Measurements from ENCODE around the gene DOCK4. TPM values are rescaled to one million over a fixed set of nuclear protein-coding genes. Genes with fewer than 3 reads are reported as not detected.

Gene DOCK4
- total RNA-seq, 2 donors from 2014 or later = 6.5 to 11.1 TPM

DNA sequence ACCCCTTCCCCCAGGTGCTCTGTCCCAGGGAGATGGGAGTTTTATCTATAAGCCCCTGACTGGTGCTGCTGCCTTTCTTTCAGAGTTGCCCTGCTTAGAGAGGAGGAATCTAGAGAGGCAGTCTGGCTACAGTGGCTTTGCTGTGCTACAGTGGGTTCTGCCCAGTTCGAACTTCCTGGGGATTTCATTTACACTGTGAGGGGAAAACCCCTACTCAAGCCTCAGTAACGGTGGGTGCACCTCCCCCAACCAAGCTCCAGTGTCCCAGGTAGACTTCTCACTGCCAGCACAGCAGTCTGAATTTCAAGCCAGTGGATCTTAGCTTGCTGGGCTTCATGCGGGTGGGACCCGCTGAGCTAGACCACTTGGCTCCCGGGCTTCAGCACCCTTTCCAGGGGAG is 500.4 kb downstream of the DOCK4 start:
- Histone ChIP-seq H3K27ac (no peak overlapping the region), H3K27me3 (no peaks in the 10 kb centered on the region), H3K4me3 (no peak overlapping the region), H3K9me3 (no peaks in the 10 kb centered on the region), H3K36me3 (no peaks in the 10 kb centered on the region), H3K9ac (ENCODE audit: low read depth in 2 of 2, low read length in 2 of 2) (no peak overlapping the region), H3K4me1 (no peaks in the 10 kb centered on the region)
- TF ChIP-seq, protein P1, sequence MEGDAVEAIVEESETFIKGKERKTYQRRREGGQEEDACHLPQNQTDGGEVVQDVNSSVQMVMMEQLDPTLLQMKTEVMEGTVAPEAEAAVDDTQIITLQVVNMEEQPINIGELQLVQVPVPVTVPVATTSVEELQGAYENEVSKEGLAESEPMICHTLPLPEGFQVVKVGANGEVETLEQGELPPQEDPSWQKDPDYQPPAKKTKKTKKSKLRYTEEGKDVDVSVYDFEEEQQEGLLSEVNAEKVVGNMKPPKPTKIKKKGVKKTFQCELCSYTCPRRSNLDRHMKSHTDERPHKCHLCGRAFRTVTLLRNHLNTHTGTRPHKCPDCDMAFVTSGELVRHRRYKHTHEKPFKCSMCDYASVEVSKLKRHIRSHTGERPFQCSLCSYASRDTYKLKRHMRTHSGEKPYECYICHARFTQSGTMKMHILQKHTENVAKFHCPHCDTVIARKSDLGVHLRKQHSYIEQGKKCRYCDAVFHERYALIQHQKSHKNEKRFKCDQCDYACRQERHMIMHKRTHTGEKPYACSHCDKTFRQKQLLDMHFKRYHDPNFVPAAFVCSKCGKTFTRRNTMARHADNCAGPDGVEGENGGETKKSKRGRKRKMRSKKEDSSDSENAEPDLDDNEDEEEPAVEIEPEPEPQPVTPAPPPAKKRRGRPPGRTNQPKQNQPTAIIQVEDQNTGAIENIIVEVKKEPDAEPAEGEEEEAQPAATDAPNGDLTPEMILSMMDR (IDR thresholded peaks at IDR 0.05) = no peak
- intact Hi-C loops (cut with DNase I) = no loop called here
- no peak for DNase-seq

GRCh38 chr7:111697771-111698170 is 508.4 kb downstream of the DOCK4 start:
- H3K9ac ChIP-seq (ENCODE audit: low read depth in 2 of 2, low read length in 2 of 2) = no peak overlapping the region
- no peak overlapping the region for H3K4me3 ChIP-seq
- H3K9me3 ChIP-seq = no peaks in the 10 kb centered on the region
- H3K27me3 ChIP-seq = no peaks in the 10 kb centered on the region
- DNase-seq = no peak
- no peak overlapping the region for H3K27ac ChIP-seq
- TF ChIP-seq, protein P1 (IDR thresholded peaks at IDR 0.05) = no peak
- intact Hi-C loops (cut with DNase I) = no loop called here
- H3K36me3 ChIP-seq = no peaks in the 10 kb centered on the region
- no peaks in the 10 kb centered on the region for H3K4me1 ChIP-seq

GRCh38 chr7:111694376-111694775 is 511.8 kb downstream of the DOCK4 start:
- intact Hi-C loops (cut with DNase I) = no loop called here
- Histone ChIP-seq H3K9ac (ENCODE audit: low read depth in 2 of 2, low read length in 2 of 2) (no peak overlapping the region), H3K9me3 (no peaks in the 10 kb centered on the region), H3K27me3 (no peaks in the 10 kb centered on the region), H3K4me3 (no peak overlapping the region), H3K27ac (no peak overlapping the region), H3K4me1 (no peaks in the 10 kb centered on the region), H3K36me3 (no peaks in the 10 kb centered on the region)
- TF ChIP-seq, protein P1 (IDR thresholded peaks at IDR 0.05) = no peak
- no peak for DNase-seq

GRCh38 chr7:111690364-111691111 is 515.7 kb downstream of the DOCK4 start:
- no peaks in the 10 kb centered on the region for H3K27me3 ChIP-seq
- no peaks in the 10 kb centered on the region for H3K9me3 ChIP-seq
- no peak overlapping the region for H3K27ac ChIP-seq
- no peak for DNase-seq
- TF ChIP-seq, protein P1 (IDR thresholded peaks at IDR 0.05) = no peak
- H3K4me1 ChIP-seq = no peaks in the 10 kb centered on the region
- no peak overlapping the region for H3K9ac ChIP-seq (ENCODE audit: low read depth in 2 of 2, low read length in 2 of 2)
- intact Hi-C loops (cut with DNase I) = no loop called here
- no peaks in the 10 kb centered on the region for H3K36me3 ChIP-seq
- no peak overlapping the region for H3K4me3 ChIP-seq

DNA sequence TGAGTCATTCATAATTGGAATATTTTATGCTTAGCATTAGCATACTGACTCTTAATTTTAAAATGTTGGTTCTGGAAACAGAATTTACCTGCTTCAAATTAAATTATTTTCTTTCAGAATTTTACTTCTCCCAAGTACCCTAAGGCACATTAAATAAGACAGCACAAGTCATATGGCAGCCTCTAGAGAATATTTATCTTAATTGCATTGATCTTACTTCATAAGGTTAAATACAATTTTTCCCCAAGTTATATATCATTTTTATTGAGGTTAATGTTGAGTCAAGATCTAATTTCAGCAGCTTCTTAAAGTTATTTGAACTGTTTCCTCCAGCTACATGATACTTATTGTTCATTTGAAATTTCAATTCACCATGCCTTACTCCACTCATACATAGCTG is 520.9 kb downstream of the DOCK4 start:
- no peak overlapping the region for H3K27ac ChIP-seq
- no peak overlapping the region for H3K9ac ChIP-seq (ENCODE audit: low read depth in 2 of 2, low read length in 2 of 2)
- no peaks in the 10 kb centered on the region for H3K9me3 ChIP-seq
- no peak overlapping the region for H3K4me3 ChIP-seq
- H3K36me3 ChIP-seq = no peaks in the 10 kb centered on the region
- intact Hi-C loops (cut with DNase I) = no loop called here
- H3K4me1 ChIP-seq = no peaks in the 10 kb centered on the region
- TF ChIP-seq, protein P1 (IDR thresholded peaks at IDR 0.05) = no peak
- no peaks in the 10 kb centered on the region for H3K27me3 ChIP-seq
- DNase-seq = no peak

All from colonic mucosa (tissue), 4 donors.